ENCODE measurements around the gene UNK.
"Not testable (repeated sequence)": the region's sequence is repeated elsewhere in the genome, so short reads cannot be mapped to it uniquely, and the experiment has no call there.

UNK gene

GRCh38 chr17:75838410-75838809, 53.8 kb downstream of the UNK start:
- no peak for DNase-seq

DNA sequence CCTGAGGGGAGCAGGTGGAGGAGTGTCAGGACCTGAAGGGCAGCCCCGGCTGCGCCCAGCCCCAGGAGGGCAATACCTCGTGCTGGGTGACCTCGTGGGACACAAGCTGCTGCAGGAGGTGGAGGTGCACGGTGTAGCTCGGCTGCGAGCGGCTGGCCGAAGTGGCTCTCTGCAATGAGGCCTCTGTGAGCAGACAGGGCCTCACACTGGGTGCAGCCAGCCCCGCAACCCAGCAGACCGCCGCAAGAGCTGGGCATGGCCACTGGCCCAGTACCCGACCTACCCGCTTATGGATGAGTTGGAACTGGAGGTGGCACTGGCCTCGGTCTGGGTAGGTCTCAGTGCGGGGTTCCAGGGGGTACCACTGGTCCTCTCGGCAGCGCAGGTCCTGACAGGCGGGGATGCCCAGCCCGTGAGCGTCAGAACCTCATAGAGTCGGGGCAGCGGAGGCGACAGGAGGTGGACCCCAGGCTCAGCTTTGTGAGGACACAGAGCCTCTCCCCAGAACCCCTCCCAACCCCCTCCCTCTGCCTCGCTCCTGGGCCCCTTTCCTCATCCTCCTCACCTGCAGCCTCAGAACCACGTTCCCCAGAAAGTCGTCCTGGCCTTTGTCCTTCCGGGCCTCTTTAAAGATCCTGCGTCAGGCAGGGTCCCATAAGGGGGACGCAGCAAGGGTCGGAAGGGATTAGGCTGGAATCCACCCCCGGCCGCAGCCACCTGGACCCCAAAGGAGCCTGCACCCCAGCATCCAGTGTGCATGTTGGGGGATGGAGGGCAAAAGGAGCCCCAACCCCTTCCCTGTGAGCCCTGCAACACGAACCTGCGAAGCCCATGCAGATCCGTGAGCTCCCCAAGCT, 55.6 kb downstream of the UNK start:
- DNase-seq: no peak

GRCh38 chr17:75840799-75841164, 56.2 kb downstream of the UNK start:
- no peak for DNase-seq

GRCh38 chr17:75842411-75842810, 57.8 kb downstream of the UNK start:
- no peak for DNase-seq

GRCh38 chr17:75842963-75843576, 58.5 kb downstream of the UNK start:
- DNase-seq: no peak

DNA sequence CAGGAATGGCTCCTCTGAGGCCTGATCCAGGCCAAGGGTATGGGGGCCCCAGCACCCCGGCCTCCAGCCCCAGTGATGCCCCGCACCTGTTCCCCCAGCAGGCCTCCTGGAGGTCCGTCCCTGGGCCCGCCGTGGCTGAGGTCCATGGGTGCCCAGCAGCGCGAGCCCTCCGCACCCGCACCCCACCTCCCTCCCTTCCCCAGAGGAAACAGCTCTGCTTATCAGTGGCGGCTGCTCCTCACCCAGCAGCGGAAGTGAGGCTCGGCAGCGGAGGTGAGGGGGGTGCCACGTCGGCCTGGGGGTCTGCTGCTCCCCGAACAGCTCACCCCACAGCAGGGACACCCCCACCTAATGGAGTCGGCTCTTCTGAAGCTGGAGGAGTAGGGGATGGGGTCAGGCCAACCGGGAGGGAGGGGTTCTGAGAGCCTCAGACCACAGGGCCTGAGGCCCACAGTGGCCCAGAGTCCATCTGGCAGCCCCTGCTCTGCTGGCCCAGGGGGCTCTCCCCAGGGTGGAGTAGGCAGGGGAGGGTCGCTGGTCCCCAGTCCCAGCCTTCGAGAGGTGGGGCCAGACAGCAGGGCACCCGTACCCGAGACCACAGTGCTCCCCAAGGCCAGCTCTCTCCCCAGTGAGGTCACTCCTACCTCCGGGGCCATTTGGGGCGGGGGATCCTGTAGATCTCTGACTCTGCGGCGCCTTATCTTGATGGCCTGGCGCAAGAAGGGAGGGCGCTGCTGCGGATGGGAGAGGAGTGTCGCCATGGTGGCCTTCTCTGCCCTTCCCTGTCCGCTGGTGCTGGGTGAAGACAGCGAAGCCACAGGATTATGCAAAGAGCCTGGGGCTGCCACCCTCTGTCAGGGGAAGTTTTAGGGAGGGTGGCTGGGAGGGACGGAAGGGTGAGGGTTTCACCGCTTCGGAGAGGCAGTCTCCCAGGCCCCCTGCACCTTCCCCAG, 59.2 kb downstream of the UNK start, which contains the start of gene UNC13D:
UNC13D (minus strand) TSS at position 828 of the 953 bp plus-strand sequence; CDS start at position 761, 67 bp downstream.
- peak; percentile 79 to 81 for DNase-seq

DNA sequence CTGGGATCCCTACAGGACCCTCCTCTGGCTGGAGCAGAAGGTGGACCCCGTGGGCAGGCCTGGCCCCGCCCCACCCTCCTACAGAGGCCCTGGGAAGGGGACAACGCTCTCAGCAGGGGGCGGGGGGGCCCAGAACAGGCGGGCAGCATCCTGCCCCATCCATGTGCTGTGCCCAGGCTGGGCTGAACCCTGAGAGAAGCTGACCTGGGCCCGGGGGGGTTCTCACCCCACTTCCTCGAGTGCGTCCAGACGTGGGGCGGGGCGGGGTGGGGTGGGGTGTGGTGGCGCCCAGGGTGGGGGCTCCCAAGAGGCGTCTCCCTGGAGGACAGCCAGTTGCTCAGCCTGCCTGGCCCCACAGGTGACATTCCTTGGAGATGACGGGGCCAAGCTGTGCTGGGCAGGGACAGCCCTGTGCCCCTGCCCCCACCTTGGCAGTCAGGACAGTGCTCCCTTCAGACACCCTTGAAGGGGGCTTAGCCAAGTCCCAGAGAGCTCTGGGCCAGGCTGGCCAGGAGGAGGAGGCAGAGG, 60.0 kb downstream of the UNK start:
- DNase-seq: no peak

DNA sequence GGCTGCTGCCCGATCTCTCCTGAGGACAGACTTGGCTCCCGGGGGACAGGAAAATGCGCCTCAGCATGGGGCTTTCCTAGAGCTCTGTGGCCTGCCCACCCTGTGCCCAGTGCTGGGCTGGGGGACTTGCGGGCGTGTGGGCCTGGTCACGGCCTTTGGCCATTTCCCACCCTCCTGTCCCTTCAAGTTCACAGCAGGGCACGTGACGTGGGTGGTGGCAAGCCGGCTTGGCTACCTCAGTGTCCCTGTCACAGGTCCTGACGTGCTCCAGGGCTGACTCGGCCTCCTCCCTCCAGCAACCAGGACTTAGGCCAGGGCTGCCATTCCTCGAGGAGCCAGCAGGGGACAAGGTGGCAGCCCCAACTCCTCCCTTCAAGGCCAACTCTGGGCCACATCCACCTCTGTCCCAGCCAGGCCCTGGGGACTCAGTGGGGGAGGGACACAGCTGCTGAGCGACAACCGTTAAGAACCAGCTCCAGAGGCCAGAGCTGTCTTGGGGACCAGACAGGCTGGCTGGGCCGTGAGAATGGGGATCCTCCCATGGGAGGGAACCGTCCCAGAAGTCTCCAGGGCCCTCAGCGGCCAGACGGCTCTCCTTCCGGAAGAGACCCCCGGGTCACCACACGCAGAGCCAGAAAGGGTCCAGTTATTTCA, 60.6 kb downstream of the UNK start:
- DNase-seq: peak; percentile 89 to 90

- no peak for DNase-seq
These were observed 61.5 kb downstream of the UNK start for GRCh38 chr17:75845933-75846691.

DNA sequence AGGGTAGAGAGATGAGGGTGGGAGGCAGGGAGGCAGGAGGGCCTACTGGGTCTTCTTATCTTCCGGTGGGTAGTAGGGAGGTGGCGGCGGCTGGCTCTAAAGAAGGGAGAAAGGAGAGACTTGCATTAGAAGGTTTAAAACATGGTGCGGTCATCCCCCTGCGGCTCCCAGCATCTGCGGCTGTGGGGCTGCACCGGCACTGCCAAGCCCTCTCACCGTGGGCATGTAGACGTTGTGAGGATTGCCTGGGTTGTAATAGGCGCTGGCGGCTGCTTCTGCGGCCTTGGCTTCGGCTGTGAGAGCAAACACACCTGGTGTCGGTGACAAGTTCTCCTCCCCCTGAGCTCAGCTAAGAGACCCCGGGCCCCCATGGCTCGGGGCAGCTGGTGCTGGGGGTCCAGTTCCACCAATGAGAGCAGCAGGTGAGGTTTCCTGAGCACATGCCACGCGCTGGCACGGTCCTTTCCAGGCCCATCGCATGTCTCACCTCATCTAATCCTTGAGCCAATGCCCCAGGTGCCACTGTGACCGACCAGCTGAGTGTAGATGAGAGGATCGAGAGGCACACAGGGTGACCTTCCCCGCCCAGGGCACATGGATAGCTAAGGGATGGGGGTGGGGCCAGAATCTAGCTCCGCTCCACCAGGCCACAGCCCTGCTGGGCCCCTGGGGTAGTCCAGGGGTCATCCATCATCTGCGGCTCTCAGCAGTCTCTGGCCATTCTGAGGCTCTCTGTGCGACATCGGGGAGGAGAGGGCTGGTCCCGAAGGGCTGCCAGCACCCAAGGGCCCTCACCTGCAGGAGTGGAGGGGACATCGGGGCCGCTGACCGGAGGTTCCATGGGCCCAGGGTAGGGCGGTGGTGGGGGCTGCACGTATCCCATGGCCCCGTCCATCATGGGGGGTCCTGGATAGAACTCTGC, 62.3 kb downstream of the UNK start:
- no peak for DNase-seq

GRCh38 chr17:75847614-75848522, 63.3 kb downstream of the UNK start:
- no peak for DNase-seq

GRCh38 chr17:75848523-75849278, 64.1 kb downstream of the UNK start:
- DNase-seq: peak; percentile 35 to 65

DNA sequence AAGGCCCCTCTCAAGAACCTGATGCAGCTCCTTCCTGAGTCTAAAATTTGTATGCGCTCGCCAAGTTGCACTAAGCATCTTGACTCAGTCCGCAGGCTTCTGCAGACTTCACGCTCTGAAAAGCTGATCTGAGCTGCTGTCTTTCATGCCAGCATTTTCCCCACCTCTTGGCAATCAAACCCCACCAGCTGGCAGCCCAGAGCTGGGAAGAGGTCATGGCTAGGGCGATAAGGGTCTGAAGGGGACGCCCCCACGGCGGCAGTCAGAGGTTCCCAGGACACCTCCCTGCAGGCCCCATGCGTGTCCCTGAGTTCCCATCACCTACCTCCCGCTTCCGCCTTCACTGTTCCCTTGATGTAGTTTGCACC, 64.7 kb downstream of the UNK start:
- DNase-seq: no peak

DNA sequence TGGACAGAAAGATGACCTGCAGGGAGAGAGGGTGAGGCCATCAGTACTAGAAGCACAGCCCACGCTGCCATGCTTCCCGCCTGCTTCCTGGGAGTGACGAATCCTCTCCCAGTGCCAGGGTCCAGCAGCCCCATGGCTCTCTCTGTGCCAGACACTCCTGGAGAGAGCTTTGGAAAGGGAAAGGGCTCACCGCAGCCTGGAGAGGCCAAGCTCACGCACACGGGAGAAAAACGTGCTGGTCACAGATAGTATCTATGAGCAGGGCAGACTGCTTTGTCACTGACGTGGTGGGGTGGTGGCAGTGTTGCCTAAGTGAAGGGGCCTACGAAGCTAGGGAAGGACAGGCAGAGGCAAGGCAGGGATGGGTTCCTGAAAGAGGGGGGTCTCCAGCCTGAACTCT, 65.1 kb downstream of the UNK start:
- DNase-seq: no peak

DNA sequence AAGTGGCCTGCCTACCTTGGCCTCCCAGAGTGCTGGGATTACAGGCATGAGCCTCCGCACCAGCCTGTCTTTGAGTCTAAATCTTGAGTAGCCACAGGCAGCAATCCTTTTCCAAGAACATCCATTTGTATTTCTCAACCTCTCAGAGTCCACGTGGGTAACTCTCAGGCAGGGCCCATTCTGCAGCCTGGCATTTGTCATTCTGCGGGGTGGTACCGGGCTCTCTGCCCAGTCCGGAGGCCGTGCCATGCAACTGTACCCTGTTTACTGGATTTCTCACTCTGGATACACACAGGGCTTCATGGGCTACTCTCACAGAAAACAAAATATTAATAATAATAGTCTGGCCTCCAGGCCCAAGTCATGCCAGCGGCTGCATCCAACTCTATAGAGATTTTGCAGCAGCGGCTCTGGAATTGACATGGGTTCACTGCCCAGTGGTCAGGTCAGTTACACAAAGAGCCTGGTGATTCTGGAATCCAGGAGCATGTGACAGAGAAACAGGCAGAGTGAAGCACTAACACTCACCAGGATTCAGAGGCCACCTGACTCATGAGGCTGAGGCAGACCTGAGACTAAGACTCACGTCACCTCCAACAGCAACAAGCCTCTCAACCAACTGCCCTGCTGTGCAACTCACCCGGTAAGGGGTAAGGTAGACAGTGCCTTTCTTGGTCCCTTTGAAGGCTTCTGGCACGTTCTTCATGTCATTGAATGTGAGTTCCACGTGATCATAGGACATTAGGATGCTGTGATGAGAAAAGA, 66.5 kb downstream of the UNK start:
- DNase-seq: no peak

DNA sequence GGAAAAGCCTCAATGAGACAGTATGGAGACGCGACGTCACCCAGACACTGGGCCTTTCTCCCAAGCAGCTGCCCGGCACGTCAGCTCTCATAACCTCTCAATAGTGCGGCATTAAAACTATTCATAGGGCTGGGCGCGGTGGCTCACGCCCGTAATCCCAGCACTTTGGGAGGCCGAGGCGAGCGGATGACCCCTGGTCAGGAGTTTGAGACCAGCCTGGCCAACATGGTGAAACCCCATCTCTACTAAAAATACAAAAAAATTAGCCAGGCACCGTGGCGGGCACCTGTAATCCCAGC, 67.0 kb downstream of the UNK start:
- not testable (repeated sequence) for DNase-seq

DNA sequence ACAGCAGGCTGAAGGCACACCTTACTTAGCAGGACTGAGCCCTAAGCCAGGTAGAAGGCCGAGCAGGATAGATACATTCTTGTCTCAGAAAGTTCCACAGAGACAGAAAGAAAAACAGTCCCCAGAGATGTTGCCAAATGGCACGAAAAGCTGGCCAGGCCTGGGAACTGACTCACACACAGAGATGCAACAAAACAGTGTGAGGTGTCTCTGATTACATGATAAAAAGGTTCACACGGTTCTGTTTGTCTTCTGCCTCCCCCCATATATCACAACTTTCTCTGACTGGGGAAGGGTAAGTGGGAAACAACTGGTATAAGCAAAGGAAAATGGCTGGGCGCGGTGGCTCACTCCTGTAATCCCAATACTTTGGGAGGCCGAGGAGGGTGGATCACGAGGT, 68.8 kb downstream of the UNK start:
- no peak for DNase-seq

All from inflammatory macrophage (primary cell).